SHP77 treated with DMSO at 0.1 percent for 48 hours (cell line): Measurements from ENCODE around the gene SELENOP.
"Not testable (repeated sequence)": the region's sequence is repeated elsewhere in the genome, so short reads cannot be mapped to it uniquely, and the experiment has no call there.

ENCODE experiments used
- DNase-seq: peaks from one replicate; lab custom pipeline; 2025; lab: John Stamatoyannopoulos, UW

SELENOP gene

DNA sequence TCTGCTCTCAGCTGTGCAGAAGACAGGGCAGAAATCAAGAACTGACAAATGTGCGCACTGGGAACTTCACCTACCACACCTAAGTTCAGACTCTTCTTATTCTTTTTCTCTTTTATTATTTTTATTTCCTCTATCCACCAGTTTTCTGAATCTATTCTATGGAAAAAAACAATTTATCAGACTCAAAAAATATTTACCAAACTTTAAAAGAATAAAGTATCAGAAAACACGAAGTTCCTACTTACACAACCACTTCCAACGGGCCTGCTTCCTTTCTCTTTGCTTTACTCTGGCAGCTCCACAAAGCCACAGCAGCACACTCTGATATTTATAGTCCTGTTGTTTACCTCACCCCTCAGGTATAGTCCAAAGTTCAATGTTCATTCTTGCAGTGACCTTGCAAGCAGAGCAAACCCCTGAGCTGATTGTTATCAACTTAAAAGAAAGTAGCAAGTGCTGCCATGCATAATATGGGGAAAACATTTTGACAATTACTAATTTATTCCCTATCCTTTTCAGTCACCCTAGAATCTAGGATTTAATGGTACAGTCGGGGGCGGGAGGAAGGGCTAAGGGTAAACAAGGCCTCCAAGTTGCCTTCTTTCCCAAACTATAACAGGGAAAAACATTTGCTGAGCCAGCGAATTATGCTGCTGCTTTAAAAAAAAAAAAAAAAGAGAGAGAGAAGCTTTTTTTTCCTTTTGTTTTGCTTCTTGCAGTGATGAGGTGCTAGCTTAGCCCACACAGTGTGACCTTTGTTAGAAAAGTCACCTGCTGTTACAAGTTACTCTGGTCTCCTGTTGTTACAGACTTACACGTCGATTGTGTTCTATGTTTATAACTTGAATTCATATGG, at the start of gene SELENOP:
TSS of gene SELENOP (minus strand) at position 302 of the 856 bp plus-strand sequence. CDS start 3,539 bp downstream, outside the sequence.
- no peak for DNase-seq

GRCh38 chr5:42858687-42859086, 47.0 kb upstream of the SELENOP start:
- DNase-seq: no peak

- DNase-seq: no peak
Observed at GRCh38 chr5:42858031-42858643, 46.4 kb upstream of the SELENOP start.

- no peak for DNase-seq
Observed at GRCh38 chr5:42855811-42856210, 44.1 kb upstream of the SELENOP start.

DNA sequence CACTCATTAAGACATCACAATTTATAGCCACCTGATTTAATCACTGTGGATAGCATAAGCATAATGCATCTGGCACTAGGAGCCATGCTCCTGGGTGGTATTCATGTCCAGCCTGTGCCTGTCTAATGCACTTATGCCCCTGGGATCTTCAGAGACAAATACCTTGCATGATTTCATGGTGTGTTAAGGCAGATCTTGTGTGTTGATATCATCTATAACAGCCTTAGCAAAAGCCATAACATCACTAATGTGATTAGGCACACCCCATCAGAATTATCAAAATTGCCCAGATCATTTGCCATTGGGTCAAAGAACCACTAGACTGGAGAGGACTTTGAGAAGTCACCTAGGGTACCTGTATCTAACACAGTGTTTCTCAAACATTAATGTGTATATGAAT, 43.7 kb upstream of the SELENOP start:
- no peak for DNase-seq

- no peak for DNase-seq
Observed at GRCh38 chr5:42854795-42855194, 43.1 kb upstream of the SELENOP start.

DNA sequence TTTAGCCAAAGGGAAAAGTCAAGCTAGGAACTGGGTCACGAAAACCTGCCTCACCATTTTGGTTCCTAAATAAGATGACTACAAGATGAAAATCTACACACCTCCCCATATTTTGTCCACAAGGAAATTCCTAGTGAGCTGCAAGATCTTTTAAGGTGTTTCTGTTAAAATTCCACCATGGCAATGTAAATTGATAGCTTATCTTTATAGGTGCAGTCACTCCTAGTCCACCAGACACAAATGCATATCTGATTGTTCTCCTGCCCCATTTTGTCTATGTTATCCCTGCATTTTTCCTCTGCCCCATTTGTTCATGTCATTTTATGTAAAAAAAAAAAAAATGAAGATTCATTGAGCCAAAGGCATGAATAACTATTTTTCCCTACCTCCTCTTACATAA, 41.1 kb upstream of the SELENOP start:
- no peak for DNase-seq

DNA sequence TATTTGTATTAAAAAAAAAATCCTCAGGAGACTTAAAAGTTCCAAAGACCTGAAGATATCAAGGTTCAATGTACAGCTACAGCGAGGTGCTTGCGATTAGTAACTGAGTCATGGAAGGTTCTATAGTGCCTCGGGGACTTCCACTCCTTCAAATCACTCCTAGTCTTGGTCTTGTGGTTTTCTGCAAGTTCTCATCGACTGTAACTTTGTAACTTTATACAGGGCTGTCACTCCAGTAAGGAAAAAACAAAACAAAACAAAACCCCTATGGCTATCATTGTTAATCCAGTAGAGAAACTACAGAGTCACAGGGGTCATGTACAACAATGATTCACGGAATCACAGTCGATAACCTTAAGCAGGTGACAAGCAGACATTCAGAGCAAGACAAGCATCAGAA, 39.8 kb upstream of the SELENOP start:
- DNase-seq: no peak

GRCh38 chr5:42848545-42848944, 36.9 kb upstream of the SELENOP start:
- no peak for DNase-seq

DNA sequence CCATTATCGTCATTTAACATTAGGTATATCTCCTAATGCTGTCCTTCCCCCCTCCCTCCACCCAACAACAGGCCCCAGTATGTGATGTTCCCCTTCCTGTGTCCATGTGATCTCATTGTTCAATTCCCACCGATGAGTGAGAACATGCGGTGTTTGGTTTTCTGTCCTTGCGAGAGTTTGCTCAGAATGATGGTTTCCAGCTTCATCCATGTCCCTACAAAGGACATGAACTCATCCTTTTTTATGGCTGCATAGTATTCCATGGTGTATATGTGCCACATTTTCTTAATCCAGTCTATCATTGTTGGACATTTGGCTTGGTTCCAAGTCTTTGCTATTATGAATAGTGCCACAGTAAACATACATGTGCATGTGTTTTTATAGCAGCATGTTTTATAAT, 32.7 kb upstream of the SELENOP start:
- DNase-seq: not testable (repeated sequence)

GRCh38 chr5:42843675-42844292, 32.1 kb upstream of the SELENOP start:
- DNase-seq: no peak

DNA sequence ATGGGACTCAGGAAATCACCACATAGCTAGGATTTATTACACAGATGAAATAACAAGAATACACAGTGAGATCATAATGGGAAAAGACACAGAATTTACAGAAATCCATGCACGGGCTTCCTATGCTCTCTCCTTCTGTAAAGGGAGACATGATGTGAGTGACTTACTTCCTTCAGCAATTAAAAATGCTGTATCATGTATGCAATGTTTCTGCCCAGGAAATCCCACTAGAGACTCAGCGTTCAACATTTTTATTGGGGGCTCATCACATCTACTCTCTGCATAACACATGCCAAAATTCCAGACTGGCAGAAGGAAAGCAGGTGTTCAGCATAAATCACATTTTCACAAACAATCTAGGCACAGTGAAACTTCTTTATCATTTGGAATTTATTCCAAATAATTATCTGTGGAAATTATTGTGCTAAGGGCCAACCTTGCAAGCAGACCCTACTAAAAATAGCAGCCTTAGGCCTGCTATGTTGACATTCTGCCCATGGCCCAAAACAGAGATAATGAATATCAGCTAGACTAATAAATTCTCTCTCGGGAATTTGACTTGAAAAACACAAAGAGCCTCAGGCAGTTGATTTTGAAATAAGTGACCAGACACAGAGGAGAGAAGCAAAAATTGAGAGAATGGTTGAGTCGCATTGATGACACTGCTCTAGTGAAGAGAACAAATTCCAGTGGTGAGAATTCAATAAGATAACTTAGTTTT, 31.4 kb upstream of the SELENOP start:
- no peak for DNase-seq

DNA sequence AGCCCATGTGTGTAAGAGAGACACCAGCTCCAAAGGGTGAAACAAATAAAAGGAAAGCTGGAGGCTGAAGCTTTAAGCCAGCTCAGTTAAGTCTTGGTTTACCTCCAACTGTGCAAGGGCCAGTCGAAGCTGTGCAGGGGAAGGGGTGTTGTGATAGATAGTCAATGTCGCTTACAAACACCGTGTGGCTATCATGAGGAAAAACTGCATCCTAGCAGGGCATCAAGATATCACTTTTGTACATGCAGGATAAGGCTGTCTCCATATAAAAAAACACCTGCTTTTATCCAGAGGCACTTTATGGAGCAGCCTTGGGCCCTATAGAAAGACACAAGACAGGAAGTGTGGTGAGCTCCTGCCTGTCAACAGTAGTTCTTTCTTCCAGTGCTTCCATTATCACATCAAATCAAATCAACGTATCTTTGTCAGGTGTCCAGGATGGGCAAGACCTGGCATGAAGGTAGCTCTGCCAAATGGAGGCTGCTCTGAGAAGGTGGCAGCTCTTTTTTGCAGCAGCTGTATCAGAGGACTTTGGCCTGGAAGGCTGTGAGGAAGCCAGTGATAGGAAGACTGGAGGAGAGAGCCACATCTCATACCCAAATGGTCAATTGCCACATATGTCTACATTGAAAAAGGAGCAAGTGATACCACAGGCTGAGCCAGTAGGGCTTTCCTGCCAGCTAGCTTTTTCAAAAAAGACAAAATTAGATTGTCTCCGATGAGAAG, 29.3 kb upstream of the SELENOP start:
- DNase-seq: no peak

- no peak for DNase-seq
Observed at GRCh38 chr5:42840269-42840668, 28.6 kb upstream of the SELENOP start.

GRCh38 chr5:42839196-42839595, 27.5 kb upstream of the SELENOP start:
- no peak for DNase-seq

GRCh38 chr5:42837601-42838000, 25.9 kb upstream of the SELENOP start:
- DNase-seq: no peak

DNA sequence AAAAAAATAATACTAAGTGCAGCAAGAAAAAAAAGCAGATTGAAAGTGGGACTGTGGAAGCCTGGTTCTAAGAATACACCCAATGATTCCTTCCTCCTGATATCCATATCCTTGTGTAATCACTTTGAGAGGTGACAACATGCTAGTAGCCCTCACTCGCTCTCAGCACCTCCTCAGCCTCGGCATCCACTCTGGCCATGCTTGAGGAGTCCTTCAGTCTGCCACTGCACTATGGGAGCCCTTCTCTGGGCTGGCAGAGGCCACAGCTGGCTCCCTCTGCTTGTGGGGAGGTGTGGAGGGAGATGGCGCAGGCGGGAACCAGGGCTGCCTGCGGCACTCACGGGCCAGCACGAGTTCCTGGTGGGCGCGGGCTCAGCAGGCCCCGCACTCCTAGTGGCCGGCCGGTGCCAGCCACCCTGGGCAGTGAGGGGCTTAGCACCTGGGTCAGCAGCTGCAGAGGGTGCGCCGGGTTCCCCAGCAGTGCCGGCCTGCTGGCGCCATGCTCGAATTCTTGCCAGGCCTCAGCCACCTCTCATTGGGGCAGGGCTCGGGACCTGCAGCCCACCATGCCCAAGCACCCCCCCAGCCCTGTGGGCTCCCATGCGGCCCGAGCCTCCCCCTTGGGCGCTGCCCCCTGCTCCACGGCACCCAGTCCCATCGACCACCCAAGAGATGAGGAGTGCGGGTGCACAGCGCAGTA, 24.5 kb upstream of the SELENOP start:
- no peak for DNase-seq

DNA sequence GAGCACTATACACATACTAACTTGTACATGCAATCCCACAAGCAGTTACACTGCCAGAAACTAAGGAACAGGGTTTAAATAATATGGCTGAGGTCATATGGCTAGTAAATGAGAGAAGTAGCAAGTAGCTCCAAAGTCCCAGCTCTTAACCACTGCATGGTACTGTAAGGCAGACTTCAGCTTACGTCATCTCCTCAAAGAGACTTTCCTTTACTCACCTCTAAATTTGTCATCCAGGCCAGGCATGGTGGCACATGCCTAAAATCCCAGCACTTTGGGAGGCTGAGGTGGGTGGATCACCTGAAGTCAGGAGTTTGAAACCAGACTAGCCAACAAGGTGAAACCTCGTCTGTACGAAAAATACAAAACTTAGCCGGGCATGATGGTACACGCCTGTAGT, 20.4 kb upstream of the SELENOP start:
- no peak for DNase-seq

- DNase-seq: no peak
Observed at GRCh38 chr5:42830924-42831323, 19.2 kb upstream of the SELENOP start.

DNA sequence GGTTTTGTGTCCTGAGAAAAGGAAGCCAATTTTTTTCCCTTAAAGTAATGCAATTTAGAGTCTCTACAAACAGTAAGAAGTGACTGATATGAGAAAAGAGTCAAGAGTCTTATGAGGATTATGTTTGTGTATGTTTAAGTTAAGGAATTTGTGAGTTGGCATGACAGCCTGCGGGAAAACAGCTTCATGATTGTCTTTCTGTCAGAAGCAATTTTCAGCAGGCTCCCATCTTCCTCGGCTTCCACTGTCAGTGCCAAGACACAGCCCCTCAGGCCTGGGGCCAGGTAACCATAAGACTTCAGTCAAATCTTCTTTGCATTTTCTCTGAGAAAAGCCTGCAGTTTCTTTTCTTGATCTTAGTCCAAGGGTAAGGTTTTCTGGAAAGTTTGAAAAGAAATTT, 17.0 kb upstream of the SELENOP start:
- no peak for DNase-seq
